Endothelial cell (in vitro differentiated cells): Measurements from ENCODE around the gene OR6J1. TPM values are rescaled to one million over a fixed set of nuclear protein-coding genes. Genes with fewer than 3 reads are reported as not detected.

Experiments used
- DNase-seq: peaks from one replicate; pipeline ENCODE4 v3.0.0; 2021; ENCODE audit warnings: low spot score
- H3K27ac Mint-ChIP-seq: one replicate; pipeline ENCODE4 v1.8.0; 2021; ENCODE audit warnings: mixed read lengths, inconsistent platforms; ENCODE audit not compliant: unreplicated experiment
- H3K27me3 Mint-ChIP-seq: one replicate; pipeline ENCODE4 v1.8.0; 2021; ENCODE audit warnings: mild to moderate bottlenecking, moderate library complexity, mixed read lengths, inconsistent platforms; ENCODE audit not compliant: unreplicated experiment
- H3K36me3 Mint-ChIP-seq: one replicate; pipeline ENCODE4 v1.8.0; 2021; ENCODE audit warnings: mild to moderate bottlenecking, low read depth, mixed read lengths, inconsistent platforms; ENCODE audit not compliant: unreplicated experiment
- H3K4me1 Mint-ChIP-seq: one replicate; pipeline ENCODE4 v1.8.0; 2021; ENCODE audit warnings: mild to moderate bottlenecking, mixed read lengths, inconsistent platforms; ENCODE audit not compliant: unreplicated experiment
- H3K4me3 Mint-ChIP-seq: one replicate; pipeline ENCODE4 v1.8.0; 2021; ENCODE audit warnings: mild to moderate bottlenecking, mixed read lengths, inconsistent platforms; ENCODE audit not compliant: unreplicated experiment
- H3K9me3 Mint-ChIP-seq: one replicate; pipeline ENCODE4 v1.8.0; 2021; ENCODE audit warnings: mixed read lengths, inconsistent platforms; ENCODE audit not compliant: unreplicated experiment
- total RNA-seq: library from RNA; stranded (reverse); fragmentation: NEBNext Ultra II Directional; extraction: Animal tissue kit (Norgen Biotek cat#: 25700); gene quantifications from one replicate; pipeline ENCODE4 v1.2.1, GENCODE V29; 2021; ENCODE audit not compliant: unreplicated experiment
- TF ChIP-seq, protein P1 (sequence below): fragments of 200-600 bp; sonication (generic); IDR thresholded peaks from one replicate; pipeline ENCODE4 v1.5.0; 2021; ENCODE audit warnings: antibody characterized with exemption; ENCODE audit not compliant: unreplicated experiment

Gene OR6J1
- total RNA-seq, 1 donor from 2014 or later, result not detected

GRCh38 chr14:22597771-22598098 is 46.4 kb downstream of the OR6J1 start:
- TF ChIP-seq, protein P1, sequence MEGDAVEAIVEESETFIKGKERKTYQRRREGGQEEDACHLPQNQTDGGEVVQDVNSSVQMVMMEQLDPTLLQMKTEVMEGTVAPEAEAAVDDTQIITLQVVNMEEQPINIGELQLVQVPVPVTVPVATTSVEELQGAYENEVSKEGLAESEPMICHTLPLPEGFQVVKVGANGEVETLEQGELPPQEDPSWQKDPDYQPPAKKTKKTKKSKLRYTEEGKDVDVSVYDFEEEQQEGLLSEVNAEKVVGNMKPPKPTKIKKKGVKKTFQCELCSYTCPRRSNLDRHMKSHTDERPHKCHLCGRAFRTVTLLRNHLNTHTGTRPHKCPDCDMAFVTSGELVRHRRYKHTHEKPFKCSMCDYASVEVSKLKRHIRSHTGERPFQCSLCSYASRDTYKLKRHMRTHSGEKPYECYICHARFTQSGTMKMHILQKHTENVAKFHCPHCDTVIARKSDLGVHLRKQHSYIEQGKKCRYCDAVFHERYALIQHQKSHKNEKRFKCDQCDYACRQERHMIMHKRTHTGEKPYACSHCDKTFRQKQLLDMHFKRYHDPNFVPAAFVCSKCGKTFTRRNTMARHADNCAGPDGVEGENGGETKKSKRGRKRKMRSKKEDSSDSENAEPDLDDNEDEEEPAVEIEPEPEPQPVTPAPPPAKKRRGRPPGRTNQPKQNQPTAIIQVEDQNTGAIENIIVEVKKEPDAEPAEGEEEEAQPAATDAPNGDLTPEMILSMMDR, result no peak
- H3K4me3 Mint-ChIP-seq, result peak overlapping the region; percentile 93
- DNase-seq, result no peak
- H3K27me3 Mint-ChIP-seq, result peaks cover 7% of the 10 kb centered on the region
- no peaks in the 10 kb centered on the region for H3K9me3 Mint-ChIP-seq
- peaks cover 50% of the 10 kb centered on the region for H3K4me1 Mint-ChIP-seq
- H3K36me3 Mint-ChIP-seq, result peaks cover 16% of the 10 kb centered on the region
- H3K27ac Mint-ChIP-seq, result peak overlapping the region; percentile 80

- no peak for DNase-seq
- peaks cover 12% of the 10 kb centered on the region for H3K36me3 Mint-ChIP-seq
- peaks cover 55% of the 10 kb centered on the region for H3K4me1 Mint-ChIP-seq
- H3K9me3 Mint-ChIP-seq, result no peaks in the 10 kb centered on the region
- TF ChIP-seq, protein P1, result no peak
- H3K27me3 Mint-ChIP-seq, result peaks cover 4% of the 10 kb centered on the region
- H3K27ac Mint-ChIP-seq, result peak overlapping the region; percentile 80
- no peak overlapping the region for H3K4me3 Mint-ChIP-seq
These were observed 46.9 kb downstream of the OR6J1 start for GRCh38 chr14:22597265-22597664.

- TF ChIP-seq, protein P1, result no peak
- Mint-ChIP-seq H3K27me3 (peaks cover 2% of the 10 kb centered on the region), H3K9me3 (no peaks in the 10 kb centered on the region), H3K36me3 (peaks cover 5% of the 10 kb centered on the region), H3K27ac (no peak overlapping the region), H3K4me1 (peaks cover 51% of the 10 kb centered on the region), H3K4me3 (no peak overlapping the region)
- no peak for DNase-seq
These were observed 47.7 kb downstream of the OR6J1 start for GRCh38 chr14:22596354-22596879.

GRCh38 chr14:22594156-22594716 is 49.9 kb downstream of the OR6J1 start:
- no peak overlapping the region for H3K27ac Mint-ChIP-seq
- H3K9me3 Mint-ChIP-seq, result no peaks in the 10 kb centered on the region
- no peak overlapping the region for H3K4me3 Mint-ChIP-seq
- peaks cover 7% of the 10 kb centered on the region for H3K27me3 Mint-ChIP-seq
- H3K4me1 Mint-ChIP-seq, result peaks cover 44% of the 10 kb centered on the region
- TF ChIP-seq, protein P1, result no peak
- no peak for DNase-seq
- H3K36me3 Mint-ChIP-seq, result no peaks in the 10 kb centered on the region

DNA sequence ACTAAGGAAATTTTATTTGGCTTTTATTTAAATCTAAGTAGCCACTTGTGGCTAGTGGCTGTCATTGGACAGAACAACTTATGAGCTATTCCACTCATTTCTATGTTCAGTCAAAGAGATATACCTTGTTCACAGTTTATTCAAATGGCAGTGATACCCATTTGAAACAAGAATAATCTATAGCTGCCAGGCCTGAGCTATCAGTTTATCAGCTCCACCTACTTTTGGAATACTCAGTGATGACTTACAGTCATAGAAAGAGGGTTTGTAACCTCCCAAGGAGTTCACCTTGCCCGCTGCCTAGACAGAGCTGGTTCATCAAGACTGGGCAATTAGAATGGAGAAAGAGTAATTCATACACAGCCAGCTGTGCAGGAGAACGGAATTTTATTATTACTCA is 50.6 kb downstream of the OR6J1 start:
- Mint-ChIP-seq H3K4me1 (peaks cover 42% of the 10 kb centered on the region), H3K27ac (no peak overlapping the region)

More for the DNA sequence above, 50.6 kb downstream of the OR6J1 start:
- Mint-ChIP-seq H3K9me3 (no peaks in the 10 kb centered on the region), H3K4me3 (no peak overlapping the region), H3K27me3 (peaks cover 7% of the 10 kb centered on the region), H3K36me3 (no peaks in the 10 kb centered on the region)
- TF ChIP-seq, protein P1, result no peak
- no peak for DNase-seq
